ENCODE measurements around the gene OTULINL.

DNA sequence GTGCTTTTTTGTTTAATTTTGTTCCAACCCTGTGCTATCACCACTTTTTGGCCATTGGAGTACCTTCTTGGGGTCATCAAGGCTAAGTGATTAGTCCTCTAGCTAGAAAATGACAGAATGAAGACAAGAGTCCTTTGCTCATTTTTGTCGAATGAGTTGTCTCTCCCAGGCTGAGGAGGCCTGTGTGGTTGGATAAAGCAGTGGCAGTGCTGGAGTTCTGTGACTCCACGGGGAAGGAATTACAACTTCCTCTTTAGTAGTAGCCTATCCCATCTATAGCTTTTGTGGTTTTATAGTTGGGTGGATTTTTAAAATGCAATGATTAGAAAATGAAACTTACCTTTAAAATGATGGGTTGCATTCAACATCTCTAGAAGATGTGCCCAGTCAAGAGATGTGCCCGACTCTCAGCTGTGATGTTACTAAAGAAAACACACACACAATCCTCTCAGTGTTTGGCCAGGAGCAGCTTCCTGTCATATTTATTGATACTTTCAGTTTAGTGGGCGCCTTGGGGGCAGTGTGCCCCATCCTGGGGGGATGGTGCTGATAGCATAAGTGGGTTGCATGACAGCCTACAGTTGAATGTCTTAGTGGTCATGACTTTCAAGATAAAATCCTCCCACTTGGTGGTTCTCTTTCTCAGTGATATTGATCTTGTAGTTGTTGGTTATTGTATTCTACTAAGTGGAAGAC, 11.9 kb downstream of the OTULINL start:
- TF ChIP-seq, protein P1, sequence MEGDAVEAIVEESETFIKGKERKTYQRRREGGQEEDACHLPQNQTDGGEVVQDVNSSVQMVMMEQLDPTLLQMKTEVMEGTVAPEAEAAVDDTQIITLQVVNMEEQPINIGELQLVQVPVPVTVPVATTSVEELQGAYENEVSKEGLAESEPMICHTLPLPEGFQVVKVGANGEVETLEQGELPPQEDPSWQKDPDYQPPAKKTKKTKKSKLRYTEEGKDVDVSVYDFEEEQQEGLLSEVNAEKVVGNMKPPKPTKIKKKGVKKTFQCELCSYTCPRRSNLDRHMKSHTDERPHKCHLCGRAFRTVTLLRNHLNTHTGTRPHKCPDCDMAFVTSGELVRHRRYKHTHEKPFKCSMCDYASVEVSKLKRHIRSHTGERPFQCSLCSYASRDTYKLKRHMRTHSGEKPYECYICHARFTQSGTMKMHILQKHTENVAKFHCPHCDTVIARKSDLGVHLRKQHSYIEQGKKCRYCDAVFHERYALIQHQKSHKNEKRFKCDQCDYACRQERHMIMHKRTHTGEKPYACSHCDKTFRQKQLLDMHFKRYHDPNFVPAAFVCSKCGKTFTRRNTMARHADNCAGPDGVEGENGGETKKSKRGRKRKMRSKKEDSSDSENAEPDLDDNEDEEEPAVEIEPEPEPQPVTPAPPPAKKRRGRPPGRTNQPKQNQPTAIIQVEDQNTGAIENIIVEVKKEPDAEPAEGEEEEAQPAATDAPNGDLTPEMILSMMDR (IDR thresholded peaks at IDR 0.05; ENCODE audit: low read depth, low read length, missing input control): no peak
- TF ChIP-seq TAF1 (conservative IDR thresholded peaks at IDR 0.05) (no peak), RAD21 (IDR thresholded peaks at IDR 0.05) (no peak), YY1 (IDR thresholded peaks at IDR 0.05) (no peak), JUND (IDR thresholded peaks at IDR 0.05) (no peak), REST (IDR thresholded peaks at IDR 0.05) (no peak), RXRA (IDR thresholded peaks at IDR 0.05) (no peak), HNF4G (IDR thresholded peaks at IDR 0.05) (no peak)

All from liver (tissue), 3 donors.